Raji (cell line): ENCODE data around the gene PRUNE2.

Experiments
- POLR2A ChIP-seq: IDR thresholded peaks from 2 replicates; pipeline ENCODE4 v1.6.1; 2011; ENCODE audit warnings: low read depth, low read length, control low read depth; ENCODE audit not compliant: insufficient read depth

PRUNE2 gene

DNA sequence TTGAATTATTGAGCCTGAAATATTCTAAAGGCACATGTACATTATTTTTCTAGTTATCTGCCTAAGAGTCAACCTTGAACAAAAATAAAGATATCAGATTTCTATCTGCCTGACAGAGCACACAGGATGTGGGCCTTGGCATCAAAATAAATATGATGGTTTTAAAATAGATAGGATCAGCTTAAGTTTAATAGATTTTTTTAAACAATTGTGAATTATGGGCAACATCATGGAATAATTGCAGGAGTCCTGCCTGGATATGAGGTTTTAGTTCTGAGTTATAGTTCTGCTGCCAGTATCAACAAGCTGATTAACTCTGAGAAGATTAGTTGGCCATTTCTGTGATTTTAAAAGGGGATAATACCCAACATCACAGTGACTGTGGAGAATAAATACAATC is 248.6 kb downstream of the PRUNE2 start:
- no peak for TF ChIP-seq POLR2A

DNA sequence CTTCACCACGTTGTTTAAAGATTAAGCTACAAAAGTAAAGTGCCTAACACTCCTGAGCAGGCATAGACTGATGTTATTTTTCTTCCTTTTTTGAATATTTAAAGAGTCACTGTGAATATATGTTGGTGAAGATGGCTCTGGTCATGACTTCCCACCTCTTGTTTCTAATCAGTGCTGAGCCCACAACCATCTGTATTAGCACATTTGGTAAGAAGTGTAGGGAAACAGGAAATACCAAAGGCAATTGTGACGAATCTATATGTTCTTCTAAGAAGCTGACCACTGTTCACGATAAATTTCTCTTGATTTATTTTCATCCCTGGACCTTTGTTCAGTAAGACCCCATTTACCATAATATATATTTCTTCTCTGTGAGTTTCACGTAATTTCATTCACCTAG is 249.9 kb downstream of the PRUNE2 start:
- TF ChIP-seq POLR2A: no peak

DNA sequence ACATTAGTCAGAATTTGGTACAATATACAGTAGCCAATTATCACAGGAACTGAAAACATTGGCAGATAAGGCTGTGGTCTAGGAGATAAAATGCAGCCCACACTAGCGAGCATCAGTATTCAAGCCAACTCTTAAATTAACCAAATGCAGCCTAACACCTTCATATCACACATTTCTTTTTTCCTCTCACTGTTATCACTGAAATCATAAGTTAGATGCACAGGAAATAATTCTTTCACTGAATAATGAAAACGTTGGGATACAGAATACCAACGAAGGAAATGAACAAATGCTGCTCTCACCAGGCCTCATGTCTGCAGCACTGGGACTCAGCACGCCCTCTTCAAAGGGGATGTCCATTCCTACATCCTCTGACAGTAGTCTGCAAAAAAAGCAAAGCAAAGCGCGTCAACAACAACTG is 250.8 kb downstream of the PRUNE2 start:
- no peak for TF ChIP-seq POLR2A

DNA sequence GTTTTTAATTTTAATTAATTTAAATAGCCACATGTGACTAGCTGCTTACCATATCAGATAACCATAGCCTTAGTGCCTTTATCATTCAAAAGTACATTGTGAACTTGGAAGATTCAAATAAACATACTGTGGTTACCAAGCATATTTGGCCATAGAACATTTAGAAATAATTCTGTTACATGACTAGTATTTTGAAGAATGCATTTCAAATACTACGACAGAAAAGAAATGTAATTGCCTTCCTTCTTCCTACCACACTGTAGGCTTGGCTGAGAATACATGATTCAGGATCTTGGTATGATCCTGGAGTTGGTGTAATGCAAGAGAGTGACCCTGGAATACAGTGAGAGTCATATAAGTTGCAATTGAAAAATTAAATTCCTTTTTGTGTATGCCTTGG is 251.3 kb downstream of the PRUNE2 start:
- no peak for TF ChIP-seq POLR2A

DNA sequence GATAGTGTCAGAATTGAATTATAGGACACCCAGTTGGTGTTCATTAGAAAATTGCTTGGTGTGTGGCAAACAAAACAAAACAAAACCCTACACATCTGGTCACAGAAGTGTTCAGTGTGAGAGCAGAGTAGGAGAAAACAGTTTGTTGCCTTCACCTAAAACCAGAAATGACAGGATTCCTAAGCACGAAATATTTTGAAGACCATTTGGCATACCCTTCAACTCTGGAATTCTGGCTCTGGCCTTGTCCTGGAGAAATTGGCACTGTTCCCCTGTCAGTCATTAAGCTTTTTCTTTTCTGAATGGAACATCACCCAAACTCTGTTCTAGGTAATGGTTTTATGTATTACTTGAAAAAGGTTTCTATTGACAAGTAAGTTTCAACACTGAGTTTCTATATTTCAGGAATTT is 251.9 kb downstream of the PRUNE2 start:
- TF ChIP-seq POLR2A: no peak

DNA sequence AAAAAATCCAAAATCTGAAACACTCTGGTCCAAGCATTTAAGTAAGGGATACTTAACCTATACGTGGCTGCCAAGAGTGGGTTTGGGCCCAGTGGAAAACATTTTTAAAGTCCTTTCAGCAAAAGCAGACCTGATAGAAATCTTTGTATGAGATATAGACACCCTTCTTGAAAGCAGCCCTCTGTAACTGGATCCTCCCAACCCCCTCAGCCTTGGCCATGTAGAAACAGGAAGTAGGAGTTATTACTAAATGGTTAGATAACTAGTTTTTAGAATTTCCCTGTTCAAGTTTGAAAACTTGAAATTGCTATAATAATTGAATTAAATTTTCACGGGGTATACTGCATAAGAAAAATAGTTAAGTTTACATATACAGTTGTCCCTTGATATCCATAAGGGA is 253.0 kb downstream of the PRUNE2 start:
- TF ChIP-seq POLR2A: no peak

DNA sequence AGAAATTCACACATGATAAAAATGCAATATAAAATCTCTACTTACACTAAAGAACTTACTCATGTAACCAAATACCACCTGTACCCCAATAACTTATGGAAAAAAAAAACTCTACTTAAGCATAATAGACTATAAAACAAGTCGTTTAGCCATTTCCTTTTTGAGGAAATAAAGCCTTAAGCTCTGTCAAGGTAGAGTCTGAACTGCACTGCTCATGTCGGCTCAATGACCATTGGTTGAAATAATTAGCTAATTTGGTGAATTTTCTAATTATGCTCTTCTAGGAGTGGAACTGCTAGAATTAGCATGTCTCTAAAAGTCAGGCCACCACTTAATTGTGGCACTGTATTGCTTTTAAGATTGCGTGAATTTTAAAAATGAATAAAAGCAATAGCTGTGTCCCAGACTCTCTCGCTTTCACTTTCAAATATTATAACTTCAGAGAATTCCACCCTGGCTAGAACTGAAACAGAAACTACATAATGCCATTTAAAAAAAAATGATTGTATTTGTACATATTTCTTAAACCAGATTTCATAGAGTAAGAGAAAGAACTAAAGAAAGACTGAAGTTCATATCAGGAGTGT is 254.7 kb downstream of the PRUNE2 start:
- TF ChIP-seq POLR2A: no peak

DNA sequence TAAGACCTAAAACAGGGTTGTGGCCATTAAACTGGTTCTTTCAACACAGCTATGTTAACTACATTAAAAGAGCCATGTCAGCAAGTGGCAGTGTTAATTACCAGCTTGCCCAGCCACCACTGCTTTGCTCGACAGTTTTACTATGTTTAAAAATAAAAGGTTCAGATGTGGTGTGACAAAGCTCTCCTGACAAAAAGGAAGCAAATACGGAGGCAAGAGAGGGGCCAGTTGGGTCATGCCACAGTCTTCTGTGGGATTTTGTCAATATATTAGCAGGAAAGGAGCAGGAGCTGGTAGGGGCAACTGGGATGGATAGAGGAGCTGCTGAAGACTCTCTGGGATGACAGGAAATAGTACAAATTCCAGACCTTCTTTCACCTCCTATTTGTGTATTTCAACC is 255.2 kb downstream of the PRUNE2 start:
- TF ChIP-seq POLR2A: no peak

DNA sequence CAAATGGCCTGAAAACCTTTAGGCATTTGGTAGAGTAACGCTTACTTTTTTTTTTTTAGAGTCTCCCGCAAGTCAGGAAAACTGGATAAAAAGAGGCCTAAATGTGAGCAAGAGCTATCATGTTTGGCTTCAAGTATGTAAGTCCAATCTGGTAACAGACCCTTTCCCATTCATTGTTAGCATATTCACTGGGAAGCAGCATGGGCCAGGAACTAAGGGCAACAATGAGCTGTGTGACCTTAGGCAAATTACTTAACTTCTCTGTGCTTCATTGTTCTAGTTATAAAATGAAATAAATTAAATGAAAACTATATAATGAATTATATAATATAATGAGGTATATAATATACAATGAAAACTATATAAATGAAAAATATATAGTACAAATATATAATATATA is 256.0 kb downstream of the PRUNE2 start:
- no peak for TF ChIP-seq POLR2A

DNA sequence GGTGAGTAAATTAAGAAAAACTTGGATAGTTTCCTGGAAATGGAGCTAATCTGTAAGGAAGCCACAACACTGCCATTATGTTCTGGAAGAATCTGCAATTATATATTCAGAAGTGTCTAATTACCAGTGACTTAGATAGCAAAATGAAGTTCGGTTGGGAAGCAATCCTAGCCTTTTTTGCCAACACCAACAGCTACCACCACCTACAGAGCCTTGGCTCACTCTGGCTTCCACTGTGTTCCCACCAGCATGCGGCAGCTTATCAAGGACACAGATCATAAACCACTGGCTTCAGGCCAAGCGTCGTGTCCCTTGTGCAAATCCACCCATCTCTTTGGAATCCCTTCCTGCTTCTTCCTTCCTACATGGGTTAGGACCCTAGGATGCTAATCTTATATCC is 259.7 kb downstream of the PRUNE2 start:
- TF ChIP-seq POLR2A: no peak

DNA sequence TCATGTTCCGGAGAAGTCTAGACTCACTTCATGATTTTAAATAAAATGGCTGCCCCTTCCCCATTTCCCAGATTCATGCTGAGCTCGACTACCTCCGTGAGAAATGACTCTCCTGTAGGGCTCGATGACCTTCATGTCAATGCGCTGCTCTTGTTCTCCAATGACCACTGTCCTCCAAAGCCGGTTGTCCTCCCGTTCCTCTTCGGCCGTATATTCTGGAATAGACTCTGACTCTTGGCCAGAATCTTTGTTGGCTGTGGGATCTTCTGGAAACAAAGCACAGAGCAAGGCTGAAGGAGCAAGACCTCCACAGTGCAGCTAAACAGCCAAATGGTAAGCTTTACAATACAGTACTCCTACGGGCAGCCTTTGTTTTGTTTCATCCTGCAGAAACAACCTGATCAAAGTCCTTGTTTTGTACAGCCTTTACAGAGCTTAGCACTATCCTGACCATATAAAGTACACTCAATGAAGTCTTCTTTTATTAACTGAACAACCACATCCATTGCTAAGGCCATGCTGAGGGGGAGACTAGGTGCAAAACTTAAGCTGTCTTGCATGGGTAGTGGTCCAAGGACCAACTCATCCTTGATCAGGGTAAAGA is 261.2 kb downstream of the PRUNE2 start:
- TF ChIP-seq POLR2A: no peak

DNA sequence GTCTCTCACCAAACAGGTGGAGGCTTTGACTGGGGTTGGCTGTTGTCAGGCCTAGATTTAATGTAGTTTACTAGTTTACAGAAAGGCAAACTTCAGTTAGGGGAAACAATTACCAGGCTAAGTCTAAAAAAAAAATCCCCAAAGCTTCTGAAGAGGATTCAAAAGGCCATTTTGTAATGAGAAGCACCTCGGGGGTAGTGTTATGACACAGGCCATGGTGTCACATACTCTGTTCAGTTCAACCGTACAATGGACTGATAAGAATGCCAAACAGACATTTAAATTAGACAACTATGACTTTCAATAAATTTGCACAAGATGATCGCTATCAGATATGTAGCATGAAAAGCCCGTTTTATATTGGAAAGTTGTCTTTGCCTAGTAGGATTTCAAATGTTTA is 261.7 kb downstream of the PRUNE2 start:
- no peak for TF ChIP-seq POLR2A

DNA sequence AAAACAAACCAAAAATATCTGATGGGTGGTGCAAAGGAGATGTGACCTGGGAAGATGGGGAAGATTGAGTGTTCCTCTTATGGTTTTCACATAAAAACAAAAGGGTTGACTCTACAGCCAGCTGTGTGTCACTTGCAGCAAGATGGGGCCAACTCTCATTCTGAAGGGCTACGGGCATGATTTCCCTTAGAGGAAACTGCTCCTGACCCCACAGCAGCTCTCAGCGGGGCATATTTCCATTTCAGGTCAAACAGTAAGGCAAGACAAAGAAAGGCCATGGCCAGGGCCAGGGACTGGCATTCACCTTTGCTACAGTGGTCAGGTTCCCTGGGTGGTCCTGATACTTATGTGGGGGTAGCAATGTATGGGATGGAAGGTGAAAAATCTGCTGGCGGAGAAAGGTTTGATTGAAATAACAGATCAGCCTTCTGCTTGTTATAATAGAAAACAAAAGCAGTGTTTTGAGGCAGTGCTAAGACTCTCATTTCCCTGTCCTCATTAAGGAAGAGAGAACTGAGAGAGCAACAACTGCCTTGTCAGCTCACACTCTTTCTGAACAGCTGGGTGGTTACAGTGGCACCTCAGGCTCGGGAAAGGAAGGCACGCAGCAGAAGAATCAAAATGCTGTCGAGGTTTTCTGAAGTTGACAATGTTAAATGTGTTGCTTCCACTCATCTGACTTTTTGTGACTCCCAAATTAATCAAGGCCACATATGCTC is 262.4 kb downstream of the PRUNE2 start:
- no peak for TF ChIP-seq POLR2A

DNA sequence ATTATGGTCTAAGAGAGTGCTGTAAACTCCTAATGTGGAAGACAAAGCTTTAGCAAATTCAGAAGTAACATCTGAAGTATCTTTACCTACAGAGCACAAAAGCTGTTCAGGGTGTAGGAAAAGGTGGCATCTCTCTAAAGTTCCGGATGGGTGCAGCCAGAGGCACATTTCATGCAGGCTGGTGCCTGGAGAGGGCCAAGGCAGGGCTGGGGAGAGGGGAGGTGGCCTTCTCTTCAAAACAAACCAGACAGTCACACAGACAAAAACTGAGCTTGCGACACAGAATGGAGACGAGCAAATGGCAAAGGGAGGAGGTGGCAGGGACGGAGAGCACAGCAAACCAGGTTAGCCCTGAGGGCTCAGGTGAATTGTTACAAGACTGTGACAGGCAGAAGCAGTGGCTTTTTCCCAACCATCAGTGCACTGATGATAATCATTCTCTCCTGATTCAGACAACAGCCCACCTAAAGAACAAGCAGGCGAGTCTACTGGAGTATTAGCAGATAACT is 263.2 kb downstream of the PRUNE2 start:
- TF ChIP-seq POLR2A: no peak

DNA sequence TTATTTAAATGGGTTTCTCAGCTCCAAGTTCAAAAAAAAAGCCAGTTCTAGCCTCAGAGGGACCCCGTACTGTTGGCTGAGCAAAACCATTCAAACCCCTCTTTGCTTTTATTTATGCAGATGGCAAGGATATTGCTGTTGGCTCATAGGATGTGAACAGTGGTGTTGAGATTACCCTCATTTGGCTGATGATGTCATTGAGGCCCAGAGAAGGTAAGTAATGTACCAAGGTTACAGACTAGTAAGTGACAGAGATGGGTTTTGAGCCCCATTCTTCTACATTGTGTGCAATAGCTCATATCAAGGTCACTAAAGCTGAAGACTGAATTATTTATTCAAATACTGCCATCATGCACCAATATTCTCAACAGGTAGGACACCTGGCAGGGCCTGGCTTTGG is 263.8 kb downstream of the PRUNE2 start:
- no peak for TF ChIP-seq POLR2A

DNA sequence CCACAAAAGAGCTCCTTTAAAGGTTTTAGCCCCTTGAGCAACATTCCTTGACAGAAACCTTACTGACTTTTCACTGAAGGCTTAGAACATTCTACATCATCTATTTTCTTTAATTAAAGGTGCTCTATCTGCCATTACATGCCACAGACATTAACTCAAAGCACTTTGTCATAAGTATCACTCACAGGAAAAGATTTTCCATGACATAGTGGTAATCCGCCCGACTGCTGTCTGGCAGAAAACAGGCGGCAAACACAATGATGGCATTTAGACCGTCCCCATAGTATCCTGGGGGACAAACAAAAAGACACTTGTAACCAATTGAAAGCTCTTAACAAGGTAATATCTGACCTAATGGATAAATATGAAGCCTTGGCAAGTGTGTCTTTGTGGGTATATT is 267.9 kb downstream of the PRUNE2 start:
- TF ChIP-seq POLR2A: no peak
